Activated naive CD4-positive, alpha-beta T cell treated with anti-CD3 and anti-CD28 coated beads, Interleukin-2, amount 50 U/mL, for 72 hours (primary cell): ENCODE measurements around the gene TLK2. TPM values are rescaled to one million over a fixed set of nuclear protein-coding genes. Genes with fewer than 3 reads are reported as not detected.
"Not testable (repeated sequence)": the region's sequence is repeated elsewhere in the genome, so short reads cannot be mapped to it uniquely, and the experiment has no call there.

Experiments
- ATAC-seq, 2 donors: fragments of 150-1000 bp; cut with Tn5 transposase; 2 replicates each; pipeline ENCODE4 v1.10.0; 2021; ENCODE audit warnings: mild to moderate bottlenecking in 2 of 2, moderate library complexity in 2 of 2
- DNase-seq, 2 donors: peaks; one replicate each; pipeline ENCODE4 v3.0.0; 2021 to 2022; ENCODE audit warnings: low spot score in 2 of 2
- H3K27ac Mint-ChIP-seq, 2 donors: one replicate each; pipeline ENCODE4 v1.8.0; 2022; ENCODE audit warnings: mild to moderate bottlenecking in 2 of 2, mixed read lengths in 2 of 2
- H3K36me3 Mint-ChIP-seq, 2 donors: one replicate each; pipeline ENCODE4 v1.8.0; 2022; ENCODE audit warnings: mixed read lengths in 2 of 2
- H3K9me3 Mint-ChIP-seq, 2 donors: one replicate each; pipeline ENCODE4 v1.8.0; 2022; ENCODE audit warnings: mixed read lengths in 2 of 2
- total RNA-seq, 2 donors: library from RNA; stranded (reverse); gene quantifications; one replicate each; pipeline ENCODE4 v1.2.3, GENCODE V29; 2022

TLK2 gene
- total RNA-seq, result 10 to 100 TPM; 40.7 to 44.4 TPM

DNA sequence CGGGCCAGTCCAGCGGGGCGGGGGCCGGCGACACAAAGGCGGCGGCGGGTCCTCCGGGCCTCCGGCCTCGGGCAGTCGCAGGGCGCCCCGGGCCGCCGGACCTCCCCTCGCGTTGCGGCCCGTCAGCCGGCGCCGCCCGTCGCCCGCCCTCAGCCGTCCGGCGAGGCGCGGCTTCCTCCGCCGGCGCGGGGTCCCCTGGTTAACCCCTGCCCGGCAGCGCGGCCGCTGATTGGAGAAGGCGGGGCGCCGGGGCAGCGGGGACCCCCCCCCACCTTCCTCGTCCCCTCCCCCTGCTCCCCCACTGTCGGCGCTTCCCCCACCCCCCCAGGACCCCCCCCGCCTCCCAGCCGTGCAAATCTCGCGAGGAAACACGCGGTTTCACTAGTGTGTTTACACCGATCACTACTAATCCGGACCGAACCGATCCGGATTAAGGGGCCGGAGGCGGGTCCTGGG lies at the start of gene TLK2:
TLK2 (plus strand) TSS at position 402 of the 456 bp plus-strand sequence. CDS start 2,301 bp downstream, outside the sequence.
- Mint-ChIP-seq H3K9me3 (no peaks in the 10 kb centered on the region), H3K36me3 (peaks cover 5 to 13% of the 10 kb centered on the region in 2 donors), H3K27ac (peak within 1 kb of the TSS; percentile 94 to 98)
- ATAC-seq (peak; percentile 84 to 89), DNase-seq (peak; percentile 79 to 86)

DNA sequence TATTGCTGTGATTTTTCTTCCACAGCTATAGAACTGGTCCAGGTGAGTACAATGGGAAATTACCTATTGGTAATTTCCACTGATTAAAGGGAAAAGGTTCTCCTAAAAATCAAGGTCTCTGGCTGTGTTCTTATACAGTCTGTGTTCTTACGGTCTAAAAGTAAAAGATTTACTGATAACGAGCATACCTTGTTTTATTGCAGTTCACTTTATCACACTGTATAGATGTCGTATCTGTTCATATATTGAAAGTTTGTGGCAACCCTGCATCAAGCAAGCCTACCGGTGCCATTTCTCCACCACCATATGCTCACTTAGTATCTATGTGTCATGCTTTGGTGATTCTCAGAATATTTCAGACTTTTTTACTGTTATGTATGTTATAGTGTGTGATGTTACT lies 43.4 kb upstream of the TLK2 start:
- ATAC-seq, H3K27ac Mint-ChIP-seq, DNase-seq, H3K36me3 Mint-ChIP-seq, H3K9me3 Mint-ChIP-seq: not testable (repeated sequence)

GRCh38 chr17:62441181-62441580 lies 37.4 kb upstream of the TLK2 start:
- not testable (repeated sequence) for H3K36me3 Mint-ChIP-seq, H3K27ac Mint-ChIP-seq, H3K9me3 Mint-ChIP-seq, ATAC-seq, DNase-seq

DNA sequence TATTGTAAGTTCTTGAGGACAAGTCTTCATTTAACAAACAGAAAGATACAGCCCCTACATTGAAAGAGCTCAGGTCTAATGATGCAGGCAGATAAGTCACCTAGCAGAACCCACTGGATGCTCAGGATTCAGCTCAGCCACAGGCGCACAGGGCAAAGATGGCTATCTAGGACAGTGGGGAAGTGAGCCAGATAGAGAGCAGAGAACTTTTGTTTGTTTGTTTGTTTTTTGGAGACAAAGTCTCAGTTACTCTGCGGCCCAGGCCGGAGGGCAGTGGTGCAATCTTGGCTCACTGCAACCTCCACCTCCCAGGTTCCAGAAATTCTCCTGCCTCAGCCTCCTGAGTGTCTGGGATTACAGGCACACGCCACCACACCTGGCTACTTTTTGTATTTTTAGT lies 34.6 kb upstream of the TLK2 start:
- no peak for ATAC-seq

DNA sequence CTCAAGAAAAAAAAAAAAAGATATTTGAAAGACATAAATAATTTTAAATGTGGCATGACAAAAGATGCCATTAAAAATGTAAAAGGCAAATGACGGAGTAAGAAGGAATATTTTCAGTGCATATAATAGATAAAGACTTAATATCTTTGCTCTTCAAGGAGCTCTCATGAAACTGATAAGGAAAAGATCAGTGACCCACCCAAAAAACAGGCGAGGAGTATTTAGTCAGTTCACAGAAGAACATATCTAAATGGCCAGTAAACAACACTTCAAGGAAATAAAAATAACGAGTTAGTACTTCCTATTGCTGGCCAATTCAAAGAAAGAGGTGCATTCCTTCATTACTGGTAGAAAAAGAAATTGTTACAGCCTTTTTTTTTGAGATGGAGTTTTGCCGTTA lies 32.8 kb upstream of the TLK2 start:
- H3K36me3 Mint-ChIP-seq, result peaks cover 9 to 19% of the 10 kb centered on the region in 2 donors
- not testable (repeated sequence) for ATAC-seq, H3K27ac Mint-ChIP-seq, DNase-seq, H3K9me3 Mint-ChIP-seq

More for the DNA sequence above, 34.6 kb upstream of the TLK2 start:
- no peaks in the 10 kb centered on the region for H3K9me3 Mint-ChIP-seq
- H3K27ac Mint-ChIP-seq, result no peak overlapping the region
- no peak for DNase-seq
- peaks cover 9 to 17% of the 10 kb centered on the region in 2 donors for H3K36me3 Mint-ChIP-seq

- H3K36me3 Mint-ChIP-seq, result peaks cover 15 to 18% of the 10 kb centered on the region in 2 donors
- not testable (repeated sequence) for ATAC-seq, H3K27ac Mint-ChIP-seq, H3K9me3 Mint-ChIP-seq, DNase-seq
Observed at GRCh38 chr17:62452195-62452594, 26.4 kb upstream of the TLK2 start.

GRCh38 chr17:62453041-62453440 lies 25.6 kb upstream of the TLK2 start:
- peaks cover 7 to 12% of the 10 kb centered on the region in 2 donors for H3K36me3 Mint-ChIP-seq
- not testable (repeated sequence) for ATAC-seq, DNase-seq, H3K9me3 Mint-ChIP-seq, H3K27ac Mint-ChIP-seq

GRCh38 chr17:62453656-62454055 lies 25.0 kb upstream of the TLK2 start:
- DNase-seq, ATAC-seq, H3K27ac Mint-ChIP-seq, H3K36me3 Mint-ChIP-seq, H3K9me3 Mint-ChIP-seq: not testable (repeated sequence)

DNA sequence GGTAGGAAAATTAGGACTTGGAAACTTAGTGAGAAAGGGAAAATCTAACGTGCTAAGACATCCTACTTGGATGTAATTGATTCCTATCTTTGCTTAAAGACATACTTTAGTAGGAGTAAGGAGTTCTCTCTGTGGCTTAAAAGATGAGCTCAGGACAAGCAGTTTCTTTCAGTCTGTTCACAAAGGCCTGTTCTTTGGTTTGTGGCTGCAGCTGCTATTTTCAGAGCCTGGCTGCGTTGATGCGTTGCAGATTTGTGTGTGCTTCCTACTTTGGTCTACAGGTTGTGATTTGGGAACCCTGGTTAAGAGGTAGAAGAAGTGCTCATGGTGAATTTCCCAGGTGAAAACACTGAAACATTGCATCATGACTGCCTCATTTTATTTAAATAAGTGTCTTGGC lies 24.5 kb upstream of the TLK2 start:
- not testable (repeated sequence) for H3K27ac Mint-ChIP-seq, H3K9me3 Mint-ChIP-seq, H3K36me3 Mint-ChIP-seq, ATAC-seq, DNase-seq

GRCh38 chr17:62456016-62456415 lies 22.6 kb upstream of the TLK2 start:
- H3K9me3 Mint-ChIP-seq, result no peaks in the 10 kb centered on the region
- H3K36me3 Mint-ChIP-seq, result peaks cover 4 to 6% of the 10 kb centered on the region in 2 donors
- ATAC-seq (no peak), DNase-seq (no peak)
- no peak overlapping the region for H3K27ac Mint-ChIP-seq

- not testable (repeated sequence) for H3K27ac Mint-ChIP-seq, H3K9me3 Mint-ChIP-seq, H3K36me3 Mint-ChIP-seq, DNase-seq, ATAC-seq
Observed at GRCh38 chr17:62458483-62458882, 20.1 kb upstream of the TLK2 start.

DNA sequence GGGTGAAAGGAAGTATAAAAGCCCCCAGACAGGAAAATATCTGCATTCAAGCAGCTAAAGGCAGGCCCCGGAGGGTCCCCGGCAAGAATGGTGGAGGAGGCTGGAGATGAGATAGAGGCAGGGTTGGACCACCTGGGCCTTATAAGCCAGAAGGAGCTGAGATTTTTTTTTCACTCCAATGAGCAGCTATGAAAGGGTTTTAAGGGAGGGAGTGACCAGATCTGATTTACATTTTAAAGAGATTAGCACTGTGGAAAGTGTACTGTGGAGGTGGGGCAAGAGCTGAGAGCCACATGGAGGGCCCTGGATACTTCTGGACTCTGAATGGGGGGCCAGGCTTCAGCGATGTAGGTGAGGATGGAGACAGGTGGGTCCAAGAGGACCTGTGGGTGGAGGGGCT lies 14.2 kb upstream of the TLK2 start:
- not testable (repeated sequence) for H3K36me3 Mint-ChIP-seq, H3K27ac Mint-ChIP-seq, H3K9me3 Mint-ChIP-seq, DNase-seq, ATAC-seq

DNA sequence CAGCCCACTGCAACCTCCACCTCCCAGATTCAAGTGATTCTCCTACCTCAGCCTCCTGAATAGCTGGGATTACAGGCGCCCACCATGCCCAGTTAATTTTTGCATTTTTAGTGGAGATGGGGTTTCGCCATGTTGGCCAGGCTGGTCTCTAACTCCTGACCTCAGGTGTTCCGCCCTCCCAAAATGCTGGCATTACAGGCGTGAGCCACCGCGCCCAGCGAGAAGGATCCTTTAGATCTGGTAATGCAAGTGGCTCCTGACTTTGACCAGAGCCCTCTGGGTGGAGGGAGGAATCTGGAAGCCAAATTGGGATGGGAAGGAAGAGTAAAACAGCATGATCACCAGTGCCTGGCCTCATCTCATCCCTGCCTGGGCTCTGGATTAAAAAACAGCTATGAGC lies 13.4 kb upstream of the TLK2 start:
- not testable (repeated sequence) for H3K36me3 Mint-ChIP-seq, H3K9me3 Mint-ChIP-seq, H3K27ac Mint-ChIP-seq, ATAC-seq, DNase-seq

DNA sequence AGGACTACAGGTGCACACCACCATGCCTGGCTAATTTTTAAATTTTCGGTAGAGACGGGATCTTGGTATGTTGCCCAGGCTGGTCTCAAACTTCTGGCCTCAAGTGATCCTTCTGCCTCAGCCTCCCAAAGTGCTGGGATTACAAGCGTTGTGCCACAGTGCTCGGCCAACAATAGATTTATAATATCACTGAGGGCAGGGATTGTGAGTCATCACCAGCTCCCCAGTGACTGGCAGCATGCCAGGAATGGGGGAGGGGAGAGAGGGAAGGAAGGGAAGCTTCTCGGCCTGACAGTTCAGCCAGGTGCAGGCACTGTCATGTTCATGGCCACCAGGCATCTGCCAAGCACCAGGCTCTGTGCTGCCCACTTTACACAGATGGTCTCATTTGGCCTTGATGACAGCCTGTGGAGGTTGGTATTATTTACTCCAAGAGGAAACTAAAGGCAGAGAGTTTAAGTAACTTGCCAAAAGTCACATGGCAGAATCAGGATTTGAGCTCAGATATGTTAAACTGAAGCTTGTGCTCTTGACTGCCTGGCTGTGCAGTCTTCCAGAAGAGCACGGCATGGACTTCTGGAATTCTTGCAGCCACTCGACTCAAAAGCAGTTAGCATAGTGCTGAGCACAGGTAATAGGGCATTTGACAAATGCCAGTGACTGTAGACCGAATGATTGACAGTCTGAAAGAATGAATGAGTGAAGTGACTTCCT lies 7.8 kb upstream of the TLK2 start:
- peak in 1 of 2 donors; percentile 64 for DNase-seq
- H3K27ac Mint-ChIP-seq, result peak overlapping the region in 1 of 2 donors; percentile 43
- H3K36me3 Mint-ChIP-seq, H3K9me3 Mint-ChIP-seq: not testable (repeated sequence)
- ATAC-seq, result peak; percentile 20 to 47

GRCh38 chr17:62471380-62471880 lies 7.2 kb upstream of the TLK2 start:
- not testable (repeated sequence) for H3K36me3 Mint-ChIP-seq, ATAC-seq, H3K27ac Mint-ChIP-seq, H3K9me3 Mint-ChIP-seq, DNase-seq

DNA sequence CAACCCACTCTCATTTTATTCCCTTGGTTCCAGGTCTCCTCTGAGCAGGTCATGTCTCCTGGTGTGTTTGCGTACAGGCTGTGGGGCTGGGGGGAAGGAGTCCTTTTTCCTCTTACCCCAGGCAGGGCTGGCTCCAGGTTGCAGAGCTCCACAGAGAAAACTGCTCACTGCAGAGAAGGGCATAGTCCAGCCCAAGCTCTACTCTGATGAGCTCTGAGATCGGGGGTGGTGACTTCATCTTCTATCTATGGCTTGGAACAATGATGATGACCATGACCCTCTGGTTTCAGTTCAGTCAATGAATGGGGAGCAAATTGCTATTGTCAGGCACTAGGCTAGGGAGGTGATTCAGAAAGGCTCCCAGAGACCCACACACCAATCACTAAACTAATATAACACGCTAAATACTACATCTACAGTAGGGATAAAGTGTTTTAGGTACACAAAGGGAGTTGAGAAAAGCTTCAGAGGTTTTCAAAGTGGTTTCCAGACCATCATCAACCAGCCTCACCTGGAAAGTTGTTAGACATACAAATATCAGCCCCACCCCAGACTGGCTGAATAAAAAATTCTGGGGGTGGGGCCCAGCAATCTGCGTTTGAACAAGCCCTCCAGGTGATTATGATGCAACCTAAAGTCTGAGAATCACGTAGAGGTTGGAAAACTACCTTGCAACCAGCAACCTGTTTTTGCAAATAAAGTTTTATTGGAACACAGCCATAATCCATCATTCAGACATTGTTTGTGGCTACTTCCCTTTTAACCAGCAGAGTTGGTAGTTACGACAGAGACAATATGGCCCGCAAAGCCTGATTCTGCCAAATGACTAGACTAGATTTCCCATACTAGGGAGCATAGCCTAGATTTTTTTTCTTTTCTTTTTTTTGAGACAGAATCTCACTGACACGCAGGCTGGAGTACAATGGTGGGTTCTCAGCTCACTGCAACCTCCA lies 5.3 kb upstream of the TLK2 start:
- DNase-seq, H3K36me3 Mint-ChIP-seq, H3K27ac Mint-ChIP-seq, ATAC-seq, H3K9me3 Mint-ChIP-seq: not testable (repeated sequence)

DNA sequence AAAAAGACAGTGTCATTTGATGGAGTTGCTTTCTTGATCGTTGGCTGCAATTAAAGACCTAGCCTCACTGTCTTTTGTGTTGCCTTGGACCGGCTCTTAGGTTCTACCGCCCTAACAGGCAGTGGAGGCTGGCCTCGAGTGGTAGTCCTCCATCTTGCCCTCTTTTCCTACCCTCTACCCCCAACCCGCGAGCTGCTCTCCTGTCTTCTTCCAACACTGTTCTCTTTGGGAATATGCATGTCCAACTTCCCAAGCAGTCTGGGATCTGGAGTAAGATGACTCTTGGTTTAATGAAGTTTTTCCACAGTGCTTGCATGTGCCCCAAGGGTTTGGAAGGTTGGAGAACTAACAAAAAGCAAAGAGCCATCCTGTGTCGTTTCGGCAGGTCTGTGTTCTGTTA lies 1.5 kb upstream of the TLK2 start:
- Mint-ChIP-seq H3K36me3 (peaks cover 5 to 13% of the 10 kb centered on the region in 2 donors), H3K27ac (peak overlapping the region; percentile 7 to 72)
- H3K9me3 Mint-ChIP-seq, DNase-seq, ATAC-seq: not testable (repeated sequence)
